ENCODE data around the gene SIX4.

GRCh38 chr14:60707858-60708257 lies 16.3 kb downstream of the SIX4 start:
- no peak for TF ChIP-seq EZH2 (IDR thresholded peaks at IDR 0.05; ENCODE audit: borderline replicate concordance, control insufficient read depth, low read depth, low read length)
- no peak for TF ChIP-seq SREBF2 (IDR thresholded peaks at IDR 0.05; ENCODE audit: low read length)
- no peak for TF ChIP-seq CTCF (IDR thresholded peaks at IDR 0.05 in 2 of 3, conservative IDR thresholded peaks at IDR 0.05 in 1 of 3; ENCODE audit: control insufficient read depth in 2 of 3, extremely low read depth in 1 of 3, insufficient read depth in 1 of 3, low read depth in 3 of 3, low read length in 3 of 3)
- no peak for TF ChIP-seq BACH1 (IDR thresholded peaks at IDR 0.05; ENCODE audit: borderline replicate concordance)
- TF ChIP-seq EED (IDR thresholded peaks at IDR 0.05; ENCODE audit: low read depth), result no peak
- no peak for TF ChIP-seq HDAC2 (IDR thresholded peaks at IDR 0.05)
- TF ChIP-seq SMAD1 (IDR thresholded peaks at IDR 0.05; ENCODE audit: low read depth, partially characterized antibody), result no peak

All from GM12878 (cell line).